ENCODE data around the gene CHIT1.

The CHIT1 gene

DNA sequence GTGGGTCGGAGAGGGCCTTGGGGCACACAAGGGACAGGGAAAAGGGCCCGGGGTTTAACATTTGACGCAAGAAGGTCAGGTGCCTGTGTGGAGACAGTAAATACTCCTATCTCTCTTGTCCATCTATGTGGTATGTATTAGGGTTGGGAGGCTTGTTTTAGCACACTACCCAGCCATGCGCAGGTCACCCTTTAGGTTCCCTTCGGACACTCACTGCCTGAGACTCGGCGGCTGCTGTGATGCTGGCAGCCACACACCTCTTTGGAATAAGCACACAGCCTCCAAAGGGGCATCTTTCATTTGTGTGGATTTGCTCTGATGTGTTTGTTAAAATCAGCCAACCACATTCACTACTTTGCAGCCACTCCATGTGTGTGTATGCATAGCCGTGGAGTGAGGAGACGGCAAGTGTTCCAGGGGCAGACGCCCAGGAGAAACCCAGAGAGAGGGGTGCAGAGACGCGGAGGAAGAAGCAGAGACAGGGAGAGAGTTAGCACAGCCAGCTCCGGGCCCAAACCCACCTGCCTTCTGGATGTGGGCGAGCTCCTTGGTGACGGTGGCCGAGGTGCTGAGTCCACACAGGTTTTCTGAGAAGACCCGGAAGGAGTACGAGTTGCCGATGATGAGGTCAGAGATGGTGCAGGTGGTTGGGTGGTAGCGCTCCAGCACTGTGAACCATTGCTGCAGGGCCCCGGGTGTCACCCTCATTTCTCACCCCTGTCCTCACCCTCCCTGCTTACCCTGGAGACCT lies 59.5 kb downstream of the CHIT1 start:
- peaks cover 11% of the 10 kb centered on the region for H3K4me1 Mint-ChIP-seq
- no peak overlapping the region for H3K27ac Mint-ChIP-seq
- H3K4me3 Mint-ChIP-seq = no peak overlapping the region
- H3K27me3 Mint-ChIP-seq = no peaks in the 10 kb centered on the region
- DNase-seq (no peak), ATAC-seq (no peak)
- H3K9me3 Mint-ChIP-seq = no peaks in the 10 kb centered on the region

DNA sequence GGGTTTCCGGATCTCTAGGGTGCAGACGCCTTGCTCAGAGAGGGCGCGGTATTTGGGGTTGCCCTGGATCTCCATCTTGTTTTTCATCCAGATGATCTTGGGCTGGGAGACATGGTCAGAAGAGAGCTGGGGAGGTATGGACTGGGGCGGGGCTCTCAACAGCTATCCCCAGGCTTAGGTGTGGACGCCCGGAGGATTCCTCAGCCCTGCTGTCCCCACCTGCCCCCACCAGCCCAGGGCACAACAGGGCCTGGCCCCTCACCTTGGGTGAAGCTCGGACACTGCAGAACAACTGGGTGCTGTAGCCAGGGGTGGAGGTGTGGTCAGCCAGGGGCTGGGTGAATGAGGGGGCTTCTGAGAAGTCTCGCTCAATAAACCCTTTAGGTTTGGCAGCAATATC lies 60.5 kb downstream of the CHIT1 start:
- Mint-ChIP-seq H3K27ac (peak overlapping the region; percentile 4 to 37), H3K9me3 (no peaks in the 10 kb centered on the region), H3K4me1 (peaks cover 11% of the 10 kb centered on the region), H3K4me3 (no peak overlapping the region), H3K27me3 (no peaks in the 10 kb centered on the region)
- ATAC-seq (no peak), DNase-seq (no peak)

DNA sequence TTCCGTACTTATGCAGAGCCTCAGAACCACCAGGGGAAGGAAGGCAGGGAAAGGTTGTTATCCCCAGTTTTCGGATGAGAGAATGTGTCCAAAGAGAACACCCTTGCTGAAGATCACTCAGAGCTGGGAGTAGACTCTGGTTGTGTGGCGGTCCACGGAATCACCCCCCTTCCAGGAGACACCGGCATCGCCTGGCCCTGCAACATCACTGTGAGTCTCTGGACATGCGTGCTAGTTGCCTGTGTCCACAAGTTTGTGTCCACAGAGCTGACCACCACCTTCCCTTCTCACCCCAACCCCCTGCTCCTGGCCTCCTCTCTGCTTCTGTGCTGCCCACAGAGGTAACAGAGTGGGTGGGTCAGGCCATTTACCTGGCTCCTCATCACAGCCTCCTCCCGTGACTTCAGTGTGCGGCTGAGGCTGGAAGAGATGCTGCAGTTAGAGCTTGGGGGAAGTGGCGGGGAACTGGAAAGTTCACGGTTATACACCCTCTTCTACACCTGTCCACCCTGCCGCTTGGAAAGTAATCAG lies 61.2 kb downstream of the CHIT1 start:
- peaks cover 3% of the 10 kb centered on the region for H3K27me3 Mint-ChIP-seq
- no peaks in the 10 kb centered on the region for H3K9me3 Mint-ChIP-seq
- H3K4me1 Mint-ChIP-seq = peaks cover 11% of the 10 kb centered on the region
- no peak for ATAC-seq
- no peak overlapping the region for H3K27ac Mint-ChIP-seq
- H3K4me3 Mint-ChIP-seq = no peak overlapping the region
- no peak for DNase-seq

DNA sequence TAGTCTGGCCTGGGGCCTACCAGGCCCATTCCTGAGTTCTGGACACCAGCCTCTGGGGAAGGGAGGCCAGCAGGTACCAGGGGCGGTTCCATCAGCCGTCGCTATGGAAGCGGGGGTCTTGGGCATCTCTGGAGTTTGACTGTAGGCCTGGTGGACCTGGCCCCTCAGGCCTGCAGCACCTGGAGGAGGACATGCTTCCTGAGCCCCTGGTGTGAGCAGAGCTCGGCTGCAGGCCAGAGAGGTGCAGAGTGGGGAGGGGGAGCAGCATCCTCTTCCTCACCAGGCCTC lies 61.6 kb downstream of the CHIT1 start:
- H3K4me3 Mint-ChIP-seq = no peak overlapping the region
- DNase-seq (no peak), ATAC-seq (no peak)
- H3K4me1 Mint-ChIP-seq = peaks cover 11% of the 10 kb centered on the region
- no peak overlapping the region for H3K27ac Mint-ChIP-seq
- H3K27me3 Mint-ChIP-seq = peaks cover 7% of the 10 kb centered on the region
- no peaks in the 10 kb centered on the region for H3K9me3 Mint-ChIP-seq

DNA sequence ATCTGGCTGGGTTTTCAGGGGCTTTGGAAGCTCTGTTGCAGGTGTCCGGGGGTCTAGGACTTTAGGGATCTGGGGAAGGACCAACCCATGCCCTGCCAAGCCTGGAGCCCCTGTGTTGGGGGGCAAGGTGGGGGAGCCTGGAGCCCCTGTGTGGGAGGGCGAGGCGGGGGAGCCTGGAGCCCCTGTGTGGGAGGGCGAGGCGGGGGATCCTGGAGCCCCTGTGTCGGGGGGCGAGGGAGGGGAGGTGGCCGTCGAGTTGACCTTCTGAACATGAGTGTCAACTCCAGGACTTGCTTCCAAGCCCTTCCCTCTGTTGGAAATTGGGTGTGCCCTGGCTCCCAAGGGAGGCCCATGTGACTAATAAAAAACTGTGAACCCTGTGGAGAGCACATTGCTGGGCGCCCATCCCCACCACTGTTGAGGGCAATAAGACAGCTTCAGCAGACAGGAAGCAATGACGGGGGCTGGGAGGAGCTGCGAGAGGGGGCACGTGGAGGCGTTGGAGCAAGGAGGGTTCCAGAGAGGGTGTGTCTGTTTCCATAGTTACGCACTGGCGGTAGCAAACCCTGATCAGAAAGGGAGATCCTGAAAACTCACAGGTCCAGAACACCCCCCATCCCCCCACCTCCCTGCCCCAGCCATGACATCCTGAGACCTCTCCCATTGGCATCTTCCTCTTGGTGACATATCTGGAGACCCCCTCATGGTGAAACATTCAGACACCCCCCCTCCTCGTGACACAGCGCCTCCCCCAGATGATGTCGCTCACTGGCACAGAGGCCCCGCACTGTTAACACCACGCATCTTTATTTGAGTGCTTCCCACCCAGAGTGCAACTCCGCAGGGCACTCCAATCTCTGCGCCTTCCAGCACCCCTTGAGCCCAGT lies 62.2 kb downstream of the CHIT1 start:
- Mint-ChIP-seq H3K27ac (no peak overlapping the region), H3K4me1 (peaks cover 11% of the 10 kb centered on the region), H3K4me3 (no peak overlapping the region), H3K9me3 (no peaks in the 10 kb centered on the region), H3K27me3 (peaks cover 13% of the 10 kb centered on the region)
- DNase-seq (no peak), ATAC-seq (peak; percentile 26)

DNA sequence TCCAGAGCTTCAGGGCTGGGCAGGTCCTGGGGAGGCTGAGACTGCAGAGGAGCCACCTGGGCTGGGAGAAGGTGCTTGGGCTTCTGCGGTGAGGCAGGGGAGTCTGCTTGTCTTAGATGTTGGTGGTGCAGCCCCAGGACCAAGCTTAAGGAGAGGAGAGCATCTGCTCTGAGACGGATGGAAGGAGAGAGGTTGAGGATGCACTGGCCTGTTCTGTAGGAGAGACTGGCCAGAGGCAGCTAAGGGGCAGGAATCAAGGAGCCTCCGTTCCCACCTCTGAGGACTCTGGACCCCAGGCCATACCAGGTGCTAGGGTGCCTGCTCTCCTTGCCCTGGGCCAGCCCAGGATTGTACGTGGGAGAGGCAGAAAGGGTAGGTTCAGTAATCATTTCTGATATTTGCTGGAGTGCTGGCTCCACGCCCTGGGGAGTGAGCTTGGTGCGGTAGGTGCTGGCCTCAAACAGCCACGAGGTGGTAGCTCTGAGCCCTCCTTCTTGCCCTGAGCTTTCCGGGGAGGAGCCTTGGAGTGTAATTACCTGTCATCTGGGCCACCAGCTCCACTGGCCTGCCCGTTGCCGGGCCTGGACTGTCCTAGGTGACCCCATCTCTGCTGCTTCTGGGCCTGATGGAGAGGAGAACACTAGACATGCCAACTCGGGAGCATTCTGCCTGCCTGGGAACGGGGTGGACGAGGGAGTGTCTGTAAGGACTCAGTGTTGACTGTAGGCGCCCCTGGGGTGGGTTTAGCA lies 63.1 kb downstream of the CHIT1 start:
- H3K9me3 Mint-ChIP-seq = no peaks in the 10 kb centered on the region
- DNase-seq = no peak
- peaks cover 18% of the 10 kb centered on the region for H3K27me3 Mint-ChIP-seq
- H3K27ac Mint-ChIP-seq = peak overlapping the region; percentile 19 to 42
- ATAC-seq = peak; percentile 39
- H3K4me1 Mint-ChIP-seq = peaks cover 11% of the 10 kb centered on the region
- H3K4me3 Mint-ChIP-seq = no peak overlapping the region
